Stimulated activated CD4-positive, alpha-beta T cell treated with anti-CD3 and anti-CD28 coated beads, Interleukin-15, amount 100 ng/mL, for 1 hour (primary cell): Measurements from ENCODE around the gene FNDC5.

Source experiments
- DNase-seq, 2 donors: peaks; one replicate each; pipeline ENCODE4 v3.0.0-alpha.2; 2020; ENCODE audit warnings: low read depth in 1 of 2, low spot score in 1 of 2

FNDC5 gene

DNA sequence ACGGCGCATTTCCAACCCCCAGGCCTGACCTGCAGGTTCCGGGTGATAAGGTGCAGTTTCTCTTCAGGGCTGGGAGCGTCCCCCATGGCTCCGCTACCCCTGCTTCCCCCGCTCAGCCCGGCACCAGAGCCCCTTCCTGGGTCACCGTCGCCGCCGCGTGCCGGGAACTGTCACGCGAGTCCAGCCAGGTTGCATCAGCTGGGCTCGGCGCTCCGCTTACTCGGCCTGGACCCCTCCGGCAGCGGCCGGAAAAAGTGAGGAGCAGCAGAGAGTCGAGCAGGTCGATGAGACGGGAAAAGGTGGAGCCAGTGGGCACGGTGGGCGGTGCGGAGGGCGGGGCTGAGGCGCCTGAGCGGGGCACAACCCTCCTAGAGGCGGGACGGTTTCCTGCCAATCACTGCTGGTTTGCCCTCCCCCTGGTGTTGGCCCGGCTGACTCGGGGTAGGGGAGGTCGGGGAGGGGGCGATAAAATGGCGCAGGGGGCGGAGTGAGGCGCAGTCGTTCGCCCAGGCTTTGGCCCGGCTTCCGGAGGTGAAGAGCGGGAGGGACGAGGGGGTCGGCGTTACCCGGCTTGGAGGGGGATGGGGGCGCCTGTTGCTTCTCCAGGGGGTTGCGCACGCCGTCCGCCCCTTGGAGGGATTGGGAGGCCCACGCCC is 53.4 kb downstream of the FNDC5 start, which contains the start of the genes S100PBP and YARS1:
TSS of gene S100PBP (plus strand) at position 495 of the 656 bp plus-strand sequence. CDS start 8,447 bp downstream, outside the sequence.
TSS of gene YARS1 (minus strand) at position 200 of the 656 bp plus-strand sequence. CDS start at position 86, 114 bp downstream.
- peak; percentile 99 to 100 for DNase-seq

DNA sequence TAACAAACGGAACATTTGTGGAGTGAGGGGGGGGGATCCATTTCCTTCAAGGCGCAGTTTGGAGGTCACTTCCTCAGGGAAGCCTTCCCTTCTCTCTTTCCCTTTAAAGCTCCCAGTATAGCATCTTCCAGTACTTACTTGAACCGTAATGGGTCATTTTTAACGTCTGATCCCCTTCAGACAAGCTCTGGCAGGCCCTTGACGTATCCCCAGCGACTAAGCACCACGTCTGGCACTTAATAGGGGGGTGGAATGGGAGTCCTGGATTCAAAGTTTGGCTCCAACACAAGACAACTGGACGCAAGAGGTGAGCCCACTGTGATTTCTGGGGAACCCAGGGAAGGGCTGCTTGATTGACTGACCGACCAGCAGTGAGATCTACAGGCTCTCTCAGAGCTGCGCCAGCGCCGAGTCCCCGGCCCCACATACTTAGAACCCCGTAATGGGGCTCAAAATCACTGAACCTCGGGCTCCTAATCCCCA is 54.0 kb downstream of the FNDC5 start:
- no peak for DNase-seq

DNA sequence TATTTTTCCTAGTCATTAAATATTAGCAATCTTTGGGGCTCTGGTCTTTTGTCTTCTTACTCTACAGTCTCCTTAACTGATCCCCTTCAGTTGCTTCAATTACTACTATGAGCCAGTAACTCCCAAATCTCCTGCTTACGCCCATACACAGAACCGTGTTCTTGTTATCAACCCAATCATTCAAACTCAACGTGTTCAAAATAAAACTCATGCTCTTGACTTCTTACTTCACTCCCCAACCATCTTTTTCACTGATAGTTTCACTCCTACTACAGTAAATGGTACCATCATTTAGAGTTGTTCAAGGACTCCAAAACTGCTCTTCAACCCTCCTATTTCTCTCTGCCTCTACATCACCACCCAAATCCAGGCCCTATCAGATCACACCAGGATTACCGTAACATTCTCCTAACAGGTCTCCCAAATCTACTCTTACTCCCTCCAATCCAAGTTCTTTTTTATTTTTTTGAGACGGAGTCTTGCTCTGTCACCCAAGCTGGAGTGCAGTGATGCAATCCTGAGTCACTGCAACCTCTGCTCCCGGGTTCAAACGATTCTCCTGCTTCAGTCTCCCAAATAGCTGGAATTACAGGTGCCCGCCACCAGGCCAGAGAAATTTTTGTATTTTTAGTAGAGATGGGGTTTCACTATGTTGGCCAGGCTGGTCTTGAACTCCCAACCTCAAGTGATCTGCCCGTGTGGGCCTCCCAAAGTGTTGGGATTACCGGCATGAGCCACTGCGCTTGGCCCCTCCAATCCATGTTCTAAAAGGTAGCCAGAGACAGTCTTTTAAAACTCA is 56.6 kb downstream of the FNDC5 start:
- DNase-seq, result no peak
